ENCODE results near the gene TANGO6. TPM values are rescaled to one million over a fixed set of nuclear protein-coding genes. Genes with fewer than 3 reads are reported as not detected.

The TANGO6 gene
- total RNA-seq, 3 donors from 2014 or later = 7.4 to 19.7 (median 8.2) TPM

- Histone ChIP-seq H3K4me3 (no peak overlapping the region), H3K4me1 (ENCODE audit: low read depth) (no peaks in the 10 kb centered on the region), H3K36me3 (ENCODE audit: low read depth) (no peaks in the 10 kb centered on the region), H3K9me3 (peaks cover 7% of the 10 kb centered on the region)
- intact Hi-C loops (cut with DNase I, micrococcal nuclease) = no loop called here
- DNase-seq = no peak
- ATAC-seq = no peak
- TF ChIP-seq CTCF (IDR thresholded peaks at IDR 0.05) = no peak
These were observed 162.5 kb downstream of the TANGO6 start for GRCh38 chr16:69005641-69006355.

DNA sequence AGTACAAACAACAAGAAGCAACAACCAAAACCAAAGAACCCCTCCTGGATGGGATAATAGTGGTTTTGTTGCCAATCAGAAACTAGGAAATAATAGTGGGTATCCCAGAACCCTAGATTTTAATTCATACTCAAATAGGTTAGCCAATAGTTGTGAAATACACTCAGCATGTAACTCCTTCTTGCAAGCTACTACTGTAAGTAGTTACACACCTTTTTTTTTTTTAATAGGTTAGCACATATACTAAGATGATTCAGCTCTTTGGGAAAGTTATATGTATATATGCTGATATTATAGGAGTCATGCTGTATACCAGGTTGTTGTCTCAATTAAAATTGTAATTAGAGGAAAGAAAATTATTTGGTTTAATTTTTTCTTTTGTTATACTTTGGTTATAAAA, 169.6 kb downstream of the TANGO6 start:
- ATAC-seq (no peak), DNase-seq (no peak)
- Histone ChIP-seq H3K4me1 (ENCODE audit: low read depth) (no peaks in the 10 kb centered on the region), H3K4me3 (no peak overlapping the region), H3K9me3 (no peaks in the 10 kb centered on the region), H3K36me3 (ENCODE audit: low read depth) (no peaks in the 10 kb centered on the region)
- TF ChIP-seq CTCF (IDR thresholded peaks at IDR 0.05) = no peak
- intact Hi-C loops (cut with DNase I, micrococcal nuclease) = no loop called here

- intact Hi-C loops (cut with DNase I, micrococcal nuclease) = no loop called here
- no peak for TF ChIP-seq CTCF (IDR thresholded peaks at IDR 0.05)
- H3K4me3 ChIP-seq = no peak overlapping the region
- DNase-seq = no peak
- H3K9me3 ChIP-seq = no peaks in the 10 kb centered on the region
- no peaks in the 10 kb centered on the region for H3K4me1 ChIP-seq (ENCODE audit: low read depth)
- H3K36me3 ChIP-seq (ENCODE audit: low read depth) = no peaks in the 10 kb centered on the region
- no peak for ATAC-seq
These were observed 170.7 kb downstream of the TANGO6 start for GRCh38 chr16:69013991-69014390.

DNA sequence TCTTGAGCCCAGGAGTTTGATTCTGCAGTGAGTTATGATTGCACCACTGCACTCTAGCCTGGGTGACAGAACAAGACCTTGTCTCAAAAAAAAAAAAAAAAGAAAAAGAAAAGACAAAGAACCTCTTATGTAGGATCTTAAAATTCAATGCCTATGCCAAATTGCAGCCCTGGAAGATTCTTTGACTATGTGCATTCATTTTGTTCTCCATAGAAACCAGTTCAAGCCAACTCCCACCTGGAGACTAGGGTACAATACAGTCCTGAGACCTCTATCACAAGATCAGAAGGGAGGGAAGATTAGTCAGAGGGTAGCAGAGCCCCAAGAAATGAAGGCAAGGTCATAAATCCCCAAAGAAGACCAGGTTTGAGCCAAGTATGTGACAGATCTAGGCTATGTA, 171.5 kb downstream of the TANGO6 start:
- TF ChIP-seq CTCF (IDR thresholded peaks at IDR 0.05) = no peak
- H3K9me3 ChIP-seq = no peaks in the 10 kb centered on the region
- ATAC-seq (no peak), DNase-seq (no peak)
- no peaks in the 10 kb centered on the region for H3K4me1 ChIP-seq (ENCODE audit: low read depth)
- intact Hi-C loops (cut with DNase I, micrococcal nuclease) = no loop called here
- H3K36me3 ChIP-seq (ENCODE audit: low read depth) = no peaks in the 10 kb centered on the region
- no peak overlapping the region for H3K4me3 ChIP-seq

GRCh38 chr16:69017036-69017783, 173.9 kb downstream of the TANGO6 start:
- H3K4me1 ChIP-seq (ENCODE audit: low read depth) = no peaks in the 10 kb centered on the region
- no peak for DNase-seq
- intact Hi-C loops (cut with DNase I, micrococcal nuclease) = no loop called here
- no peak overlapping the region for H3K4me3 ChIP-seq
- no peak for TF ChIP-seq CTCF (IDR thresholded peaks at IDR 0.05)
- H3K36me3 ChIP-seq (ENCODE audit: low read depth) = no peaks in the 10 kb centered on the region
- ATAC-seq = no peak
- H3K9me3 ChIP-seq = no peaks in the 10 kb centered on the region
